HepG2 (cell line): ENCODE results near the gene MROH2A. TPM values are rescaled to one million over a fixed set of nuclear protein-coding genes. Genes with fewer than 3 reads are reported as not detected.

Source experiments
- ATAC-seq: fragments of 200-7000 bp; cut with Tn5 transposase; 3 replicates; pipeline ENCODE4 v1.9.1; 2020; ENCODE audit warnings: mild to moderate bottlenecking, moderate library complexity
- BruUV-seq: library from RNA; stranded (reverse); fragments of 400-500 nt; replicated peaks from 2 replicates; lab custom pipeline; 2021; lab: Mats Ljungman, UMichigan
- CTCF ChIA-PET: fragments of 300-600 bp; formaldehyde crosslinking; extraction: SDS; loops from one replicate; lab custom pipeline; 2021; ENCODE audit warnings: low total read pairs, inconsistent platforms, low intra/inter-chr PET ratio; lab: Yijun Ruan, JAX
- POLR2A ChIA-PET: fragments of 350-600 bp; sonication (Branson Sonifier 250); formaldehyde crosslinking; loops from one replicate; lab custom pipeline; 2020; ENCODE audit warnings: antibody characterized with exemption, inconsistent platforms; lab: Yijun Ruan, JAX
- DNase-seq: peaks from one replicate; pipeline ENCODE4 v3.0.0-alpha.2; 2015; ENCODE audit warnings: low spot score
- FAIRE-seq: peaks from 3 replicates; lab custom pipeline; 2011; peaks lifted over from hg19 to GRCh38; lab: Jason Lieb, UNC
- H2AFZ ChIP-seq: one replicate; pipeline ENCODE4 v1.6.1; 2011; ENCODE audit warnings: low read length, inconsistent platforms
- H3K27ac ChIP-seq: fragments of 300-600 bp; 3 replicates; pipeline ENCODE4 v1.8.0; 2011; ENCODE audit warnings: mixed run types, mild to moderate bottlenecking, mixed read lengths, low read length, inconsistent platforms; ENCODE audit not compliant: insufficient read depth; ENCODE audit errors: extremely low read length
- H3K27me3 ChIP-seq, 2 experiments: fragments of 200-600 bp in 1 of 2; 2 replicates in 1 of 2; 3 replicates in 1 of 2; pipeline versions ENCODE4 v1.6.0 to v1.8.0; 2011; ENCODE audit warnings: low read length in 2 of 2, mild to moderate bottlenecking in 2 of 2, moderate library complexity in 2 of 2, inconsistent platforms in 1 of 2; ENCODE audit not compliant: insufficient read depth in 2 of 2, control insufficient read depth in 1 of 2
- H3K36me3 ChIP-seq, 2 experiments: fragments of 200-600 bp in 1 of 2; replicated peaks in 1 of 2; 2 replicates in 1 of 2; 3 replicates in 1 of 2; pipeline versions ENCODE4 v1.5.1 to v1.8.0; 2011; ENCODE audit warnings: low read length in 2 of 2, inconsistent platforms in 1 of 2; ENCODE audit not compliant: insufficient read depth in 2 of 2, control insufficient read depth in 1 of 2
- H3K4me1 ChIP-seq: 2 replicates; pipeline ENCODE4 v1.5.1; 2012; ENCODE audit warnings: low read length, inconsistent platforms; ENCODE audit not compliant: insufficient read depth
- H3K4me2 ChIP-seq: 2 replicates; pipeline ENCODE4 v1.6.0; 2011; ENCODE audit warnings: low read depth, low read length, inconsistent platforms
- H3K4me3 ChIP-seq, 3 experiments: fragments of 200-600 bp in 1 of 3; sonication (generic), shearing (Covaris generic) in 1 of 3; replicated peaks in 1 of 3; 2 replicates each; pipeline ENCODE4 v1.5.1; 2011 to 2016; ENCODE audit warnings: low read length in 3 of 3, inconsistent platforms in 2 of 3, low read depth in 2 of 3, mild to moderate bottlenecking in 2 of 3, control low read depth in 1 of 3, mixed read lengths in 1 of 3; ENCODE audit not compliant: insufficient read depth in 1 of 3
- H3K79me2 ChIP-seq: one replicate; pipeline ENCODE4 v1.6.1; 2011; ENCODE audit warnings: low read length, inconsistent platforms; ENCODE audit not compliant: insufficient read depth
- H3K9ac ChIP-seq: 2 replicates; pipeline ENCODE4 v1.6.0; 2011; ENCODE audit warnings: mild to moderate bottlenecking, low read depth, low read length, inconsistent platforms; ENCODE audit not compliant: insufficient read depth
- H3K9me3 ChIP-seq: 2 replicates; pipeline ENCODE4 v1.5.1; 2012; ENCODE audit warnings: mild to moderate bottlenecking, low read length
- H4K20me1 ChIP-seq: 2 replicates; pipeline ENCODE4 v1.6.0; 2011; ENCODE audit warnings: inconsistent platforms, mild to moderate bottlenecking, low read length, moderate library complexity; ENCODE audit not compliant: insufficient read depth
- HNF4G ChIP-seq, 2 experiments: sonication (generic) in 1 of 2; formaldehyde crosslinking in 1 of 2; IDR thresholded peaks; 2 replicates each; pipeline versions ENCODE4 v1.4.0 to v1.6.1; 2011 to 2020; ENCODE audit warnings: borderline replicate concordance in 2 of 2, low read depth in 2 of 2, mild to moderate bottlenecking in 2 of 2, low read length in 1 of 2, missing genetic modification reagents in 1 of 2, moderate library complexity in 1 of 2
- PAWR ChIP-seq: sonication (generic); formaldehyde crosslinking; IDR thresholded peaks from 2 replicates; pipeline ENCODE4 v1.4.0; 2020; ENCODE audit warnings: missing genetic modification reagents, mild to moderate bottlenecking, borderline replicate concordance
- SAP130 ChIP-seq: IDR thresholded peaks from 2 replicates; pipeline ENCODE4 v1.6.1; 2016; ENCODE audit warnings: low read depth
- ZNF232 ChIP-seq: sonication (generic); formaldehyde crosslinking; IDR thresholded peaks from 2 replicates; pipeline ENCODE4 v1.4.0; 2020; ENCODE audit warnings: missing genetic modification reagents, borderline replicate concordance
- WGBS: methylation state at CpG from one replicate; pipeline ENCODE4 v1.1.6; 2017; ENCODE audit warnings: low lambda C conversion rate; 5-methylcytosine and 5-hydroxymethylcytosine counted together
- in situ Hi-C: cut with HindIII; loops from 2 replicates; pipeline ENCODE4 v1.10.0; 2017; ENCODE audit warnings: low pct_unique_long_range_greater_than_20kb; ENCODE audit not compliant: extremely low pct_ligation_motif_present
- intact Hi-C: fragments of 100-400 bp; cut with micrococcal nuclease; formaldehyde crosslinking; loops from one replicate; pipeline ENCODE4 v1.10.0; 2022; ENCODE audit not compliant: unreplicated experiment
- polyA plus RNA-seq, 8 experiments: library from polyadenylated mRNA; depleted of rRNA in 3 of 8; stranded (reverse) in 7 of 8; unstranded in 1 of 8; fragments of >200 nt; fragmentation: Illumina TruSeq in 4 of 8; extraction: Trizol in 4 of 8; gene quantifications; 2 replicates each; pipeline versions ENCODE4 v1.2.1 to v1.2.3, GENCODE V29; 2011 to 2016; ENCODE audit warnings: low read depth in 4 of 8, missing spikeins in 1 of 8, mixed read lengths in 1 of 8; ENCODE audit not compliant: insufficient read depth in 1 of 8
- total RNA-seq, 5 experiments: library from RNA; depleted of rRNA; stranded (reverse); fragments of >200 nt; fragmentation: Illumina TruSeq; extraction: Trizol; gene quantifications; 2 replicates each; pipeline ENCODE4 v1.2.3, GENCODE V29; 2016; ENCODE audit warnings: low read depth in 1 of 5
- TF ChIP-seq, protein P1 (sequence below): sonication (generic); formaldehyde crosslinking; IDR thresholded peaks from 2 replicates; pipeline ENCODE4 v1.4.0; 2020; ENCODE audit warnings: low read depth, mild to moderate bottlenecking, missing genetic modification reagents
- TF ChIP-seq, protein P2 (sequence below): sonication (generic); formaldehyde crosslinking; IDR thresholded peaks from 2 replicates; pipeline ENCODE4 v1.5.1; 2020; ENCODE audit warnings: mild to moderate bottlenecking, missing genetic modification reagents, moderate library complexity
- TF ChIP-seq, protein P3 (sequence below): sonication (generic); formaldehyde crosslinking; IDR thresholded peaks from 2 replicates; pipeline ENCODE4 v1.5.0; 2020; ENCODE audit warnings: missing genetic modification reagents
- TF ChIP-seq, protein P4 (sequence below): sonication (generic); formaldehyde crosslinking; IDR thresholded peaks from 2 replicates; pipeline ENCODE4 v1.4.0; 2020; ENCODE audit warnings: mild to moderate bottlenecking, missing genetic modification reagents
- TF ChIP-seq, protein P5 (sequence below): sonication (generic); formaldehyde crosslinking; IDR thresholded peaks from 2 replicates; pipeline ENCODE4 v1.5.0; 2020; ENCODE audit warnings: missing genetic modification reagents, mild to moderate bottlenecking, borderline replicate concordance

Gene MROH2A
- total and polyA plus RNA-seq, 2 of the 13 experiments (the other 11 are each of a cell fraction or from before 2014, with no cell fraction given) = 0.03 to 0.04 TPM

DNA sequence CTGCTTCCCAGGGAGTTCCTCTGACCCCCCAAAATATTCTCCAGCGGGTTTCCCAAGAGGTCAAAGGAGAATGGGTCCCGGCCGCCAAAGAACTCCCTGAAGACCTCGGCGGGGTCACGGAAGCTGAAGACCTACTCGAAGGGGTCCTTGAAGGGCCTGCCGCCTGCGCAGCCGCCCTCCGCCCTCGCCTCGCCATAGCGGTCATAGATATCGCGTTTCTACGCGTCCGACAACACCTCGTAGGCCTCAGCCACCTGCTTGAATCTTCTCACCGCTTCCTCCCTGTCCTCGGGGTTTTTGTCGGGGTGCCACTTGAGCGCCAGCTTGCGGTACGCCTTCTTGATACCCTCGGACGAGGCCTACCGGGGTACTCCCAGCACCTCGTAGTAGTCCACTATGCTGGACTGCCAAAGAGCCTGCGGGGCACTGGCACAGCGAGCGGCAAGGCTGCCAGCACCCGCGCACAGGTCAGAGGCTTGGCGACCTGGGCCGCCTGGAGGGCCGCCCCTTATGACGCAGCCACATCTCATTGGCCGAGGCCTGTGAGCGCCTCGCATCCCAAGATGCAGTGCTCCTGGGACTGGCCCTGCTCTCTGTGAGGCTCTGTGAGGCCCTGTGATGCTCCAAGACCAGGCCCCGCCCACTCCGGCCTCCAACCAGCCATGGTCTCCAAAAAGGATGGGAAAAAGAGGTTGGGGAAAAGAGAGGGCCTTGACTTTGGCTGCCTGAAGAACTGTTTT lies 23.1 kb upstream of the MROH2A start:
- Histone ChIP-seq H4K20me1 (no peaks in the 10 kb centered on the region), H3K27ac (no peak overlapping the region), H3K4me2 (no peak overlapping the region), H3K36me3 (no peaks in the 10 kb centered on the region), H3K4me1 (peaks cover 41% of the 10 kb centered on the region), H3K4me3 (no peak overlapping the region), H3K27me3 (peaks cover 7 to 78% of the 10 kb centered on the region in 2 experiments; a peak in 4 of 5 replicates), H2AFZ (no peak overlapping the region), H3K9me3 (peaks cover 23% of the 10 kb centered on the region), H3K79me2 (no peaks in the 10 kb centered on the region), H3K9ac (no peak overlapping the region)
- DNase-seq (no peak), FAIRE-seq (no peak), ATAC-seq (no peak)
- ChIA-PET CTCF (no interaction called here), POLR2A (no interaction called here)
- intact Hi-C loops = no loop called here
- BruUV-seq = no TSS peak
- TF ChIP-seq PAWR (CRISPR knock-in tag) = no peak
- TF ChIP-seq SAP130 (CRISPR knock-in tag) = no peak
- TF ChIP-seq, protein P1, sequence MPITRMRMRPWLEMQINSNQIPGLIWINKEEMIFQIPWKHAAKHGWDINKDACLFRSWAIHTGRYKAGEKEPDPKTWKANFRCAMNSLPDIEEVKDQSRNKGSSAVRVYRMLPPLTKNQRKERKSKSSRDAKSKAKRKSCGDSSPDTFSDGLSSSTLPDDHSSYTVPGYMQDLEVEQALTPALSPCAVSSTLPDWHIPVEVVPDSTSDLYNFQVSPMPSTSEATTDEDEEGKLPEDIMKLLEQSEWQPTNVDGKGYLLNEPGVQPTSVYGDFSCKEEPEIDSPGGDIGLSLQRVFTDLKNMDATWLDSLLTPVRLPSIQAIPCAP (CRISPR knock-in tag) = no peak
- TF ChIP-seq, protein P2, sequence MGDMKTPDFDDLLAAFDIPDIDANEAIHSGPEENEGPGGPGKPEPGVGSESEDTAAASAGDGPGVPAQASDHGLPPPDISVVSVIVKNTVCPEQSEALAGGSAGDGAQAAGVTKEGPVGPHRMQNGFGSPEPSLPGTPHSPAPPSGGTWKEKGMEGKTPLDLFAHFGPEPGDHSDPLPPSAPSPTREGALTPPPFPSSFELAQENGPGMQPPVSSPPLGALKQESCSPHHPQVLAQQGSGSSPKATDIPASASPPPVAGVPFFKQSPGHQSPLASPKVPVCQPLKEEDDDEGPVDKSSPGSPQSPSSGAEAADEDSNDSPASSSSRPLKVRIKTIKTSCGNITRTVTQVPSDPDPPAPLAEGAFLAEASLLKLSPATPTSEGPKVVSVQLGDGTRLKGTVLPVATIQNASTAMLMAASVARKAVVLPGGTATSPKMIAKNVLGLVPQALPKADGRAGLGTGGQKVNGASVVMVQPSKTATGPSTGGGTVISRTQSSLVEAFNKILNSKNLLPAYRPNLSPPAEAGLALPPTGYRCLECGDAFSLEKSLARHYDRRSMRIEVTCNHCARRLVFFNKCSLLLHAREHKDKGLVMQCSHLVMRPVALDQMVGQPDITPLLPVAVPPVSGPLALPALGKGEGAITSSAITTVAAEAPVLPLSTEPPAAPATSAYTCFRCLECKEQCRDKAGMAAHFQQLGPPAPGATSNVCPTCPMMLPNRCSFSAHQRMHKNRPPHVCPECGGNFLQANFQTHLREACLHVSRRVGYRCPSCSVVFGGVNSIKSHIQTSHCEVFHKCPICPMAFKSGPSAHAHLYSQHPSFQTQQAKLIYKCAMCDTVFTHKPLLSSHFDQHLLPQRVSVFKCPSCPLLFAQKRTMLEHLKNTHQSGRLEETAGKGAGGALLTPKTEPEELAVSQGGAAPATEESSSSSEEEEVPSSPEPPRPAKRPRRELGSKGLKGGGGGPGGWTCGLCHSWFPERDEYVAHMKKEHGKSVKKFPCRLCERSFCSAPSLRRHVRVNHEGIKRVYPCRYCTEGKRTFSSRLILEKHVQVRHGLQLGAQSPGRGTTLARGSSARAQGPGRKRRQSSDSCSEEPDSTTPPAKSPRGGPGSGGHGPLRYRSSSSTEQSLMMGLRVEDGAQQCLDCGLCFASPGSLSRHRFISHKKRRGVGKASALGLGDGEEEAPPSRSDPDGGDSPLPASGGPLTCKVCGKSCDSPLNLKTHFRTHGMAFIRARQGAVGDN (CRISPR knock-in tag) = 0 out of 2 replicates have a peak, but pooled peaks have one; percentile 23
- no peak for TF ChIP-seq ZNF232 (CRISPR knock-in tag)
- TF ChIP-seq, protein P3, sequence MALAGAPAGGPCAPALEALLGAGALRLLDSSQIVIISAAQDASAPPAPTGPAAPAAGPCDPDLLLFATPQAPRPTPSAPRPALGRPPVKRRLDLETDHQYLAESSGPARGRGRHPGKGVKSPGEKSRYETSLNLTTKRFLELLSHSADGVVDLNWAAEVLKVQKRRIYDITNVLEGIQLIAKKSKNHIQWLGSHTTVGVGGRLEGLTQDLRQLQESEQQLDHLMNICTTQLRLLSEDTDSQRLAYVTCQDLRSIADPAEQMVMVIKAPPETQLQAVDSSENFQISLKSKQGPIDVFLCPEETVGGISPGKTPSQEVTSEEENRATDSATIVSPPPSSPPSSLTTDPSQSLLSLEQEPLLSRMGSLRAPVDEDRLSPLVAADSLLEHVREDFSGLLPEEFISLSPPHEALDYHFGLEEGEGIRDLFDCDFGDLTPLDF = no peak
- TF ChIP-seq, protein P4, sequence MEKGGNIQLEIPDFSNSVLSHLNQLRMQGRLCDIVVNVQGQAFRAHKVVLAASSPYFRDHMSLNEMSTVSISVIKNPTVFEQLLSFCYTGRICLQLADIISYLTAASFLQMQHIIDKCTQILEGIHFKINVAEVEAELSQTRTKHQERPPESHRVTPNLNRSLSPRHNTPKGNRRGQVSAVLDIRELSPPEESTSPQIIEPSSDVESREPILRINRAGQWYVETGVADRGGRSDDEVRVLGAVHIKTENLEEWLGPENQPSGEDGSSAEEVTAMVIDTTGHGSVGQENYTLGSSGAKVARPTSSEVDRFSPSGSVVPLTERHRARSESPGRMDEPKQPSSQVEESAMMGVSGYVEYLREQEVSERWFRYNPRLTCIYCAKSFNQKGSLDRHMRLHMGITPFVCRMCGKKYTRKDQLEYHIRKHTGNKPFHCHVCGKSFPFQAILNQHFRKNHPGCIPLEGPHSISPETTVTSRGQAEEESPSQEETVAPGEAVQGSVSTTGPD = no peak
- TF ChIP-seq, protein P5, sequence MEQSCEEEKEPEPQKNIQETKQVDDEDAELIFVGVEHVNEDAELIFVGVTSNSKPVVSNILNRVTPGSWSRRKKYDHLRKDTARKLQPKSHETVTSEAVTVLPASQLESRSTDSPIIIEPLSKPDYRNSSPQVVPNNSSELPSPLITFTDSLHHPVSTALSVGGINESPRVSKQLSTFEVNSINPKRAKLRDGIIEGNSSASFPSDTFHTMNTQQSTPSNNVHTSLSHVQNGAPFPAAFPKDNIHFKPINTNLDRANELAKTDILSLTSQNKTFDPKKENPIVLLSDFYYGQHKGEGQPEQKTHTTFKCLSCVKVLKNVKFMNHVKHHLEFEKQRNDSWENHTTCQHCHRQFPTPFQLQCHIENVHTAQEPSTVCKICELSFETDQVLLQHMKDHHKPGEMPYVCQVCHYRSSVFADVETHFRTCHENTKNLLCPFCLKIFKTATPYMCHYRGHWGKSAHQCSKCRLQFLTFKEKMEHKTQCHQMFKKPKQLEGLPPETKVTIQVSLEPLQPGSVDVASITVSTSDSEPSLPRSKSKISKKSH = no peak
- no peak for TF ChIP-seq HNF4G (IDR thresholded peaks at IDR 0.05; ENCODE audit: borderline replicate concordance, low read depth, low read length)
- no peak for TF ChIP-seq HNF4G (CRISPR knock-in tag; IDR thresholded peaks at IDR 0.05; ENCODE audit: borderline replicate concordance, low read depth)
- in situ Hi-C loops = no loop called here
- WGBS = 96% methylated on average over 38 of the region's 44 CpGs
